SU-DHL-6 (cell line): ENCODE measurements around the gene SPINK14.

ENCODE experiments used
- CTCF ChIP-seq: fragments of 200-600 bp; sonication (generic); IDR thresholded peaks from one replicate; pipeline ENCODE4 v1.5.1; 2017; ENCODE audit warnings: antibody characterized with exemption, mild to moderate bottlenecking, low read length, moderate library complexity; ENCODE audit not compliant: insufficient read depth, poor library complexity, severe bottlenecking
- EZH2phosphoT487 ChIP-seq: fragments of 200-600 bp; sonication (generic), shearing (Covaris generic); conservative IDR thresholded peaks from 2 replicates; pipeline ENCODE4 v1.6.1; 2018; ENCODE audit warnings: mild to moderate bottlenecking, antibody characterized with exemption, low read length, moderate library complexity, mixed read lengths

- TF ChIP-seq CTCF (no peak), EZH2phosphoT487 (no peak)
These were observed at the start of gene SPINK14 for GRCh38 chr5:148168246-148168645.
